HG03457 (cell line): ENCODE results near the gene TACO1.

Experiments used
- ATAC-seq: cut with Tn5 transposase; IDR thresholded peaks from one replicate; pipeline ENCODE4 v1.9.1; 2021; ENCODE audit warnings: moderate number of reproducible peaks; ENCODE audit not compliant: unreplicated experiment

Gene TACO1

GRCh38 chr17:63600569-63601438, at the start of gene TACO1:
Gene TACO1, plus strand, starts transcription at chr17:63600895. Its CDS starts 189 bp downstream, at chr17:63601084.
- ATAC-seq: peak; percentile 84

DNA sequence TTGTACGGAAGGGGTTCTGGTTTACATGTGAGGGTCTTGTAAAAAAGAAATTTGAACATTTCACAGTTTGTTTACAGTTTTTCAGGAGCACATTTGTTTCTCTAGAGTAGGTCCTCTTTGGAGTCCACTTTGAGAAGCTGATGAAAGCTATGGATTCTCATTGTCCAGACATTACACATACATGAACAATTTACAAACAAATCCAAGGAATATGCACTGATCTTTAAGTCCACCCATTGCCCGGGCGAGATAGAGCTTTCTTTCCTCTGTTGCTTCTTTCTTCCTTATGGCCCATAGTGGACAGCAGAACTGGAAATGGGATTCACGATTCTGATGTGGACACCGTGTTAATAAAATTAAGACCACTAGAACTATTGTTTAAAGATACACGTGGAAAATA, 48.5 kb upstream of the TACO1 start:
- no peak for ATAC-seq

DNA sequence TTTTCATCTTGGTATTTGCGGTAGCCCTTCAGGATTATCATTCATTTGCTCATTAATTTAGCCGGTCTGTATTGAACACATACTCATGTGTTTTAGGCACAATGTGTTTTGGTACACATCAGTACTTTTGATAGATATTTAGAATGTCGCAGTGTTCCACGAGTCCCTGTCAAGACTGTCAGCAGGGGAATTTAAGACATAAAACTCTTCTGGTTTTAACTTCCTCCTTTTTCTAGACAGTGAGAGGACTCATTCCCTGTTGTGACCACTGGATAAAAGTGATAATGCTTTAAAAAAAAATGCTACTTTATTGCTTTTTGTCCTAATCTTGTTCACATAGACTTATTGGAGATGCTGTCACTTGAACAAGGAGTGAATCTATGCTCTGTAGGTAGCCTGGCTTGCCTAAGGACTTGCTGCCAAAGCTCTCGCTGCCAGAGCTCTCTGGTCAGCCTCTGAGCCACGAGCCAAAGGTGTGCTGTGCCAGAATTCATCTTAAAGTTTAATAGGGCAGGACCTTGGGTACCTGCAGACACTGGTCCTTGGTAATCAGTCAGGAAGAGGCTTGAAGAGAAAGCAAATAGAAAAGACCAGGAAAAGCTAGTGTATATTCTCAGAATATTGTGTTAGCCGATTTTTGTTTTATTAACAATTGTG, 45.1 kb upstream of the TACO1 start:
- no peak for ATAC-seq

- no peak for ATAC-seq
These were observed 43.3 kb upstream of the TACO1 start for GRCh38 chr17:63557416-63557815.

- no peak for ATAC-seq
These were observed 42.3 kb upstream of the TACO1 start for GRCh38 chr17:63558441-63558840.

- ATAC-seq: no peak
These were observed 38.9 kb upstream of the TACO1 start for GRCh38 chr17:63561819-63562218.

- no peak for ATAC-seq
These were observed 37.4 kb upstream of the TACO1 start for GRCh38 chr17:63563339-63563738.

GRCh38 chr17:63564562-63564961, 36.1 kb upstream of the TACO1 start:
- ATAC-seq: no peak

DNA sequence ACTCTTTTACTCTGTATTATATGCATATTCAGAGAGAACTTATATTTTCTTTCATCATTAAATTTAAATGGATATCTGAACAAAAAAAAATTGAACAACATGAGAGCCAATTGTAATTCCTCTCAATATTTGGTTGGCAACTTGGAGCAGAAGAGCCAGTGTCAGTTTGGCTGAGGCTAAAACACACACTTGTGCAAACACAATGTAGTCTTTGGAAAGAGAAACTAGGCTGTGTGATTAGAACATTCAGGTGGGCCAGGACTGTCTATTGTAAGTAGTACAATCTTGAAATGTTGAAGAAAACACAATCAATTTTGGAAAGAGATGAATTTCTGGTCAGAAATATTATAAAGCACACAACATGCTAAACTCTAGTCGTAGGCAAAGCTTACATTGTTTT, 33.5 kb upstream of the TACO1 start:
- ATAC-seq: no peak

DNA sequence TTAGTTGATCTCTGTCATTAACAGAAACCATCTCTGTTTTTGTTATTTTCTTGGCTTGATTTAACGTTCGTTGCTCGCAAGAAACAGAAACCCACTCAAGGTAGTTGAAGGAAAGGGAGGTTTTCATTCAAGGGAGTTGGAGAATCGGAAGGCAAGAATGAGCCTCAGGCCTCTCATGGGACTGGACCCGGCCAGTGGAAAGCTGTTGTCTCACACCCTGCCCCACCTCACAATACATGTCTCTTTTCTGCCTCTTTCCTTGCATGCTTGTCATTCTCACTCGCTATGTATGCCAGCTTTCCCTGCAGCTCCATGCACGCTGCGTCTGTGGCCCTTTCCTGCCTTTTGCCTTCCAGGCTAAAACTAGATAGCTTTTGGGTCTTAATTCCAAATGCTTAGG, 32.1 kb upstream of the TACO1 start:
- ATAC-seq: no peak

DNA sequence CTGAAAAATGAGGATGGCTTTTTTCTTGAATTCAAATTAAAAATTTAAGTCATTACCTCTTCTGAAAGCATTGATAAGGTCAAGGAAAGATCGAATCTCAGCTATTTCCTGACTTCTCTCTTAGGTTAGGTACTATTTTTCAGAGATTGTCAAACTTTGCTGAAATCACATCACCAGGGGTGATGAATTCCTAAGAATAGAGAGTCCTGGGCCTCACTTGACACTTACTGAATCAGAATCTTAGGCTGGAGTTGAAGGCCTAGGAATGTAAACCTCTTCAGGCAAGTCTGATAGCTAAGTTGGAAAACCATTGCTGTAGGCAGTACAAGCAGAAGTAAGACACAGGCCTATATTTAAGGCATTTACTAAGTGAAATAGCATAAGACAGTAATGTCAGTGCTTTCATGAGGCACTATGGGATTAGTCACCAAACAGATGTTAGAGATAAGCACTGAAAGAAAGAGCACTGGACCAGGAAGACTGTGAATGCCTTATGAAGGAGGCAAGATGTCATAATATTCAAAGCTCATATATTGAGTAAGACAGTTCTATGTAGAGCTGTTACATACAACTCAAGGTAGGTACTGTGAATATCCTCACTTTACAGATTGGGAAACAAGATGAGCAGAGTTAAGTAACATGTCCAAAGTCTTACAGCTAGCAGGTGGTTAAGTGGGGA, 28.9 kb upstream of the TACO1 start:
- ATAC-seq: no peak

- no peak for ATAC-seq
These were observed 27.1 kb upstream of the TACO1 start for GRCh38 chr17:63573634-63574033.

DNA sequence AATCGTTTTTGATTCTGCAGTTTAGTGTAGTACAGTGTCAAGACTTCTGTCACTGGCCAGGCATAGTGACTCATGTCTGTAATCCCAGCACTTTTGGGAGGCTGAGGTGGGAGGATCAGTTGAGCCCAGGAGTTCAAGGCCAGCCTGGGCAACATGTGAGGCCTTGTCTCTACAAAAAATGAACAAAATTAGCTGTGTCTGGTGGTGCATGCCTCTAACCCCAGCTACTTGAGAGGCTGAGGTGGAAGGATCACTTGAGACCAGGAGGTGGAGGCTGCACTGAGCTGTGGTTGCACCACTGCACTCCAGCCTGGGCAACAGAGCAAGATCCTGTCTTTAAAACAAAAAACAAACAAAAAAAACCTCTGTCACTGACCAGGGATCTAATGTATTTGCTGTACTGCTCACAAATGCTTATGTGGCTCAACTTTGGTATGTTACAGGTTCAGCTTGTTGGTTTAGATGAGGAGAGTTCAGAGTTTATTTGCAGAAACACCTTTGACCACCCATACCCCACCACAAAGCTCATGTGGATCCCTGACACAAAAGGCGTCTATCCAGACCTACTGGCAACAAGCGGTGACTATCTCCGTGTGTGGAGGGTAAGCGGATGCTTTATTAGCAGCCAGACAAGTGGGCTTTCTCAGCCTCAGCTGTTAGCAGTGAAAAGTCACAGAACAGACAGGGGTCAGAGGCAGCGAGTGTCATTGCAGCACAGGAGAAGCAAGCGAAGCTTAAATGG, 22.5 kb upstream of the TACO1 start:
- ATAC-seq: no peak

- ATAC-seq: no peak
These were observed 22.0 kb upstream of the TACO1 start for GRCh38 chr17:63578769-63579111.

GRCh38 chr17:63579633-63580032, 21.1 kb upstream of the TACO1 start:
- no peak for ATAC-seq

DNA sequence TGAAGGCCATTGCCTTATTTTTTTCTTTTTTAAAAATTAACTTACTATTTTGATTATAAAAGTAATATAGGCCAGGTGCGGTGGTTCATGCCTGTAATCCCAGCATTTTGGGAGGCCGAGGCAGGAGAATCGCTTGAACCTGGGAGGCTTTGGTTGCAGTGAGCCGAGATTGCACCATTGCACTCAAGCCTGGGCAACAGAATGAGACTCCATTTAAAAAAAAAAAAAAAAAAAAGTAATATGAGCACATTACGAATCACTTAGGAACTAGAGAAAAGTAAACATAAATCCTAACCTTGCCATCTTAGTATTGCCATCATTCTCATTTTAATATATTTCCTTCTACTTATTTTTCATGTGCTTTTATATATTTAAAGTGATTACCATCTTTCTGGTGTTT, 12.9 kb upstream of the TACO1 start:
- no peak for ATAC-seq

- ATAC-seq: no peak
These were observed 11.9 kb upstream of the TACO1 start for GRCh38 chr17:63588797-63589196.

- ATAC-seq: no peak
These were observed 11.0 kb upstream of the TACO1 start for GRCh38 chr17:63589646-63590045.

- ATAC-seq: no peak
These were observed 7.9 kb upstream of the TACO1 start for GRCh38 chr17:63592797-63593196.

DNA sequence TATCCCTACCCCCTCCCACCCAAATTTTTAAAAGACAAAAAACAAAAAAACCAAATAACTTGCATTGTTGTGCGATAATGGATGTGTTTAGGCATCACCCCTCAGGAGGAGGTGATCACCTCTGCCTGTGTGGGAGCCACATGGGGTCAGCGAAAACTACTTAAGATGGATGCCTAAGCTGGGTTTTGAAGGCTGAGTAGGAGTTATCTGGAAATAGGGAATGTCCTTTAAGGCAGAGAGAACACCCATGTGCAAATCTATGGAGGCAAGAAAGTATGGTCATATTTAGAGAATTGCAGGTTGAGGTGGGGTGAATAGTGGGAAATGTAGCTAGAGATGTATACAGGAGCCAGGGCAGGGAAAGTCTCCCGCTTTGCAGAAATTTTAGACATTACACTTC, 5.6 kb upstream of the TACO1 start:
- no peak for ATAC-seq

- no peak for ATAC-seq
These were observed 3.7 kb upstream of the TACO1 start for GRCh38 chr17:63596856-63597586.
